GM12873 (cell line): ENCODE data around the gene SLC13A1.

Experiments
- TF ChIP-seq, protein P1 (sequence below): IDR thresholded peaks from 2 replicates; pipeline ENCODE4 v1.5.1; 2012; ENCODE audit warnings: low read depth, mild to moderate bottlenecking, moderate library complexity, low read length, control low read depth; ENCODE audit not compliant: insufficient read depth; ENCODE audit errors: missing control alignments

The SLC13A1 gene

DNA sequence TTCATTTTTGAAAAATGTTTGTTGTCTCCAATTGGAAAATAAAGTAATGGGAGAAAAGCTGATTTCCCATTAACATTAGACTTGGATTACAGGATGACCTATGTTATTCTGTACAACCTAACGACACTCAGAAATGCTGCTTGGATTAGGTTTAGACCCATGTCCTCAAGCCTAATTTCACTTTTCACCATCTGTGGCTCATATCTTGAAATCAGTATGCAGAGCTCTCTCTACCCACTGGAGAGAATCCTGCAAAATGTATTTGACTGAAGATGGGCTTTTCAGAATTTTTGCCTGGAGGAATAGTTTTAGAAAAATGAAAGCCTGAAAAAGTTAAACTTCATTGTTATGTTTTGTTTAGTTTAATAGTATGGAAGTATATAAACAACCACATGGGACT, 63.8 kb downstream of the SLC13A1 start:
- TF ChIP-seq, protein P1, sequence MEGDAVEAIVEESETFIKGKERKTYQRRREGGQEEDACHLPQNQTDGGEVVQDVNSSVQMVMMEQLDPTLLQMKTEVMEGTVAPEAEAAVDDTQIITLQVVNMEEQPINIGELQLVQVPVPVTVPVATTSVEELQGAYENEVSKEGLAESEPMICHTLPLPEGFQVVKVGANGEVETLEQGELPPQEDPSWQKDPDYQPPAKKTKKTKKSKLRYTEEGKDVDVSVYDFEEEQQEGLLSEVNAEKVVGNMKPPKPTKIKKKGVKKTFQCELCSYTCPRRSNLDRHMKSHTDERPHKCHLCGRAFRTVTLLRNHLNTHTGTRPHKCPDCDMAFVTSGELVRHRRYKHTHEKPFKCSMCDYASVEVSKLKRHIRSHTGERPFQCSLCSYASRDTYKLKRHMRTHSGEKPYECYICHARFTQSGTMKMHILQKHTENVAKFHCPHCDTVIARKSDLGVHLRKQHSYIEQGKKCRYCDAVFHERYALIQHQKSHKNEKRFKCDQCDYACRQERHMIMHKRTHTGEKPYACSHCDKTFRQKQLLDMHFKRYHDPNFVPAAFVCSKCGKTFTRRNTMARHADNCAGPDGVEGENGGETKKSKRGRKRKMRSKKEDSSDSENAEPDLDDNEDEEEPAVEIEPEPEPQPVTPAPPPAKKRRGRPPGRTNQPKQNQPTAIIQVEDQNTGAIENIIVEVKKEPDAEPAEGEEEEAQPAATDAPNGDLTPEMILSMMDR, result no peak

DNA sequence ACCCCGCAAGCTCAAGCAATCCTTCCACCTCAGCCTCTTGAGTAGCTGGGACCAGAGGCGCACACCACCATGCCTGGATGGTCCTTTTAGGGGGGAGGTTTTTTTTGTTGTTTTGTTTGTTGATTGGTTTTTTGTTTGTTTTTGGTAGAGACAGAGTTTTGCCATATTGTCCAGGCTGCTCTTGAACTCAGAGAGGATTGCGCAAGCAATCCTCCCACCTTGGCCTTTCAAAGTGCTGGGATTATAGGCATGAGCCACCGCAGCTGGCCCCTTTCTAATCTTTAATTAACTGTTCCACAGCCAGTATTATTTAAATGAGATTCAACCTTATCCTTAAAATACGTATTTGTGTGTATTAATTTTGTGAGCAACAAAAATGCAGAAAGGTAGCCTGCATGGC, 65.8 kb downstream of the SLC13A1 start:
- TF ChIP-seq, protein P1, result no peak

DNA sequence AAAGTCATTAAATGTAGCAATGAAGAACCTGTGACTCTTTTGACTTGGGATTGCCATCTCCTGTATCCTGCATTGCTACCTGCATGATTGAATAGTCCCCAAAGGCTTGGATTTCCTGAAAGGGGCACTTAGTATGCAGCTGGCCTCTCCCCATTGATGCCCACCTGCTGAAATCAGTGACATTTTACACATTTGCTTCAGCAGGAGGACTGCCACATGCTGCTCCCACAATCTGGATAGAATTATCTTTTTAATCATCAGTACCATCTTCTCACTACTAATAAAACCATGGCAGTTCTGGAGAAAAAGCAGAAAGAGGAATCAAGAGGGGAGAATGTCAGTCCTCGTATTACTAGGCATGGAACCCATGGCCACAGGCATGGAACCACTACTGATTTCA, 67.8 kb downstream of the SLC13A1 start:
- TF ChIP-seq, protein P1, result no peak

DNA sequence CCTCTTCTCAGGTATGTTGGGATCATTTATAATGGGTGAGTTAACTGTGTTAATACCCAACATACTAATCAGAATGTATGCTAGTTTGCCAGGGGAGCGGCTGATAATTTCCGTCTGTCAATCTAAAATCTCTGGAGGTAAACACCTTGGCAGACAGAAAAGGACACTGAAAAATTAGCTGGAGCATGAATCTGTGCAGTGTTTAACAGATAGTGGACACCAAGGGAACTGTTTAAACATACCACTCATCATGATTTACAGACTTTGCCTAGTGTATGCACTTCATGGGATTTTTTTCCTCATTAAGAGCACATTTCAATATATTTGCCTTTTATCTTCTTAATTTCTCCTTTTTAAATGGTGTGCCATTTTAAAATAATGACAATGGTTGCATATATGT, 68.2 kb downstream of the SLC13A1 start:
- TF ChIP-seq, protein P1, result no peak

DNA sequence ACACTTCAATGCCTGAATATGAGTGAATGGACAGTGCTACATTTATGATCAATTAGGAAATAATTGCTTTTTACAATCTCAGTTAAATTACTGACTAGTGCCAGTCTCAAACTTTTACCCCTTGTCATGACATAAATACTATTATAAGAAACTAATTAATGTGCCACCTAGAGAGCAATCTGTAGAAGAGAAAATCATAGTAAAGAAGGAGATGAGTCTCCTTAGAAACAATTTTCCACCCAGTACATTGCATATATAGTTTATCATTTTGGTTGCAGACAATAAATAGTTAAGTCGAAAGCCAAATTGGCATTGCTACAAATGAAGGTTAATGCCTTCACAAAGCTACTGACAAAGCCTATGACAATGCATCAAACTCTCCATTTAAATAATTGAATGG, 68.6 kb downstream of the SLC13A1 start:
- TF ChIP-seq, protein P1, result no peak

DNA sequence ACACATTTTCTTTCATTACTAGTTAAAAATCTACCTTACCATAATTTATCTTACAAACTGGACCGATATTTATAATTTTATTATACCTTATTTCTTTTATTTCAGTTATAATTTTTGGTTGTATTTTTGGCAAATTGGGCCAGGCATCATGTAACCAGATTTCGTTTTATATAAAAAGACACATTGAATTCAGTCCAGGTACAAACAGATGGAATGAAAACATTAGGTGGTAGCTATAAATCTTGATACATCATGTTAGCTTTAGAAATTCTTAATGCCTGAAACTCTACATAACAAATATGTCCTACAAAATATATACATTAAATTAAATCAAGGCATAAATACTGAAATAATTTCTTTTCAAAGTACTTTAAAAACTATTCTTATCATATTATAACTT, 73.1 kb downstream of the SLC13A1 start:
- TF ChIP-seq, protein P1, result no peak

DNA sequence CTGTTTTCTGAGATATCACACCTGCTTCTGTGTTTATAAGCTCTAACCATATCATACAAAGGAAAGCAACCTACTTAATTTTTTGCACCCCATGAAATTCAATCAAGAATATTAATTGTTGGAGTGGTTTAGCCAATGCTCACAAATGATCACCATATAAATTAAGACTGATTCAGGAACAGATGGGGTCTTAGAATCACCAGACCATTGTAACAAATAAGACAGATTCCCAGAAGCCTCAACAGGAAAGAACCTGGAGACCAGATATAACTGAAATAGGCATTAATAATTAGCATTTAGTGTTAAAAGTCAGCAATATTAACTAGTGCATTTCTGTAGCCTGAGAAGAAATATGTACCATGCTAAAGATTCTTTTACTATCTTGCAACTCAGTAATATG, 73.6 kb downstream of the SLC13A1 start:
- TF ChIP-seq, protein P1, result no peak
